H1 (cell line): ENCODE results near the gene NEUROD1. TPM values are rescaled to one million over a fixed set of nuclear protein-coding genes. Genes with fewer than 3 reads are reported as not detected.

Experiments
- CHD2 ChIP-seq: IDR thresholded peaks from 2 replicates; pipeline ENCODE4 v1.6.1; 2012; ENCODE audit warnings: low read length, improper control_type of control experiment
- POLR2A ChIP-seq, 2 experiments: IDR thresholded peaks; 1 replicate in 1 of 2; 2 replicates in 1 of 2; pipeline ENCODE4 v1.6.1; 2011; ENCODE audit warnings: low read depth in 2 of 2, low read length in 2 of 2, mild to moderate bottlenecking in 2 of 2; ENCODE audit errors: control extremely low read depth in 1 of 2
- POLR2AphosphoS5 ChIP-seq: IDR thresholded peaks from 2 replicates; pipeline ENCODE4 v1.6.1; 2011; ENCODE audit warnings: low read depth, low read length
- RNF2 ChIP-seq: fragments of 200-900, 300-1000 bp; sonication (generic); IDR thresholded peaks from 2 replicates; pipeline ENCODE4 v1.7.1; 2016; ENCODE audit warnings: borderline replicate concordance, low read depth, mild to moderate bottlenecking, antibody characterized with exemption, low read length; ENCODE audit not compliant: poor library complexity, severe bottlenecking; ENCODE audit errors: missing control alignments
- SP1 ChIP-seq: IDR thresholded peaks from 2 replicates; pipeline ENCODE4 v1.6.1; 2011; ENCODE audit warnings: low read depth, low read length
- polyA plus RNA-seq, 7 experiments: library from polyadenylated mRNA; depleted of rRNA in 3 of 7; stranded (reverse) in 5 of 7; unstranded in 2 of 7; fragments of >200 nt in 5 of 7; fragments of 200-250 nt in 2 of 7; gene quantifications; 1 replicate in 5 of 7; 2 replicates in 1 of 7; 4 replicates in 1 of 7; pipeline versions ENCODE4 v1.2.1 to v1.2.3, GENCODE V29; 2011 to 2013; ENCODE audit warnings: missing spikeins in 2 of 7, mixed read lengths in 2 of 7
- total RNA-seq: library from RNA; stranded (reverse); fragmentation: NEBNext Ultra II Directional; extraction: Animal tissue kit (Norgen Biotek cat#: 25700); gene quantifications from 2 replicates; pipeline ENCODE4 v1.2.1, GENCODE V29; 2021
- TF ChIP-seq, protein P1 (sequence below): fragments of 300-600 bp; sonication (generic); IDR thresholded peaks from 2 replicates; pipeline ENCODE4 v1.7.1; 2012; ENCODE audit warnings: low read length, moderate library complexity, mild to moderate bottlenecking, inconsistent platforms; ENCODE audit not compliant: insufficient replicate concordance

Gene NEUROD1
- total and polyA plus RNA-seq, 2 of the 8 experiments (the other 6 are each of a cell fraction or from before 2014, with no cell fraction given): 0.08 TPM; not detected in 1

DNA sequence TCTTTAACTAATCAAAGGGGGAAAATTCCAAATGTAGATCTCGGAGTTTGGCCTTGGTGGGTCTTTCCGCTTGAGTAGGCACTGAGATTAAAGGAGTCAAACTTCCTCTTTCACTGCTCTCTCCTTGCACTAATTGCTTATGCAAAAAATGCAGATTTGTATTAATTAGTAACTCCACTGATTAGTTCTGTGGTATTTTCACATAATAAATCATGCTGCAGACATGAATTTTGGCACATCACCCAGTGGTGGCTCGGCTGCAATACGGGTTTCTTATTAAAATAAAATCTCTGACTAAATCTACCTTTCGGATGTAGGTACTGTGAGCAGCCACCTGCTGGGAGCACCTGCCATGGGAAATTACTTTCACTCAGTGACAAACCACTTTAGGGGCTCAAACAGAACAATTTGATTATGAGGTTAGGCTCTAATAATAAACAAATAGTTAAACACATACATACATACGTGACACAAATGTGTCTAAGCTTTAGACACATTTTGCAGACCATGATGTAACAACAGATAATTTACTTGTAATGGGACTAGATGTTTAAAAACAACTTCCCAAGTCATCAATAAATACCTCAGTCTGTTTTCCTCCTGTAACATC, 6.4 kb upstream of the NEUROD1 start (continued):
- TF ChIP-seq SP1 (no peak), RNF2 (no peak), POLR2AphosphoS5 (no peak), CHD2 (no peak), POLR2A (IDR thresholded peaks at IDR 0.05; ENCODE audit: control extremely low read depth in 1 of 2, low read depth in 2 of 2, low read length in 2 of 2) (no peak)
- TF ChIP-seq, protein P1, sequence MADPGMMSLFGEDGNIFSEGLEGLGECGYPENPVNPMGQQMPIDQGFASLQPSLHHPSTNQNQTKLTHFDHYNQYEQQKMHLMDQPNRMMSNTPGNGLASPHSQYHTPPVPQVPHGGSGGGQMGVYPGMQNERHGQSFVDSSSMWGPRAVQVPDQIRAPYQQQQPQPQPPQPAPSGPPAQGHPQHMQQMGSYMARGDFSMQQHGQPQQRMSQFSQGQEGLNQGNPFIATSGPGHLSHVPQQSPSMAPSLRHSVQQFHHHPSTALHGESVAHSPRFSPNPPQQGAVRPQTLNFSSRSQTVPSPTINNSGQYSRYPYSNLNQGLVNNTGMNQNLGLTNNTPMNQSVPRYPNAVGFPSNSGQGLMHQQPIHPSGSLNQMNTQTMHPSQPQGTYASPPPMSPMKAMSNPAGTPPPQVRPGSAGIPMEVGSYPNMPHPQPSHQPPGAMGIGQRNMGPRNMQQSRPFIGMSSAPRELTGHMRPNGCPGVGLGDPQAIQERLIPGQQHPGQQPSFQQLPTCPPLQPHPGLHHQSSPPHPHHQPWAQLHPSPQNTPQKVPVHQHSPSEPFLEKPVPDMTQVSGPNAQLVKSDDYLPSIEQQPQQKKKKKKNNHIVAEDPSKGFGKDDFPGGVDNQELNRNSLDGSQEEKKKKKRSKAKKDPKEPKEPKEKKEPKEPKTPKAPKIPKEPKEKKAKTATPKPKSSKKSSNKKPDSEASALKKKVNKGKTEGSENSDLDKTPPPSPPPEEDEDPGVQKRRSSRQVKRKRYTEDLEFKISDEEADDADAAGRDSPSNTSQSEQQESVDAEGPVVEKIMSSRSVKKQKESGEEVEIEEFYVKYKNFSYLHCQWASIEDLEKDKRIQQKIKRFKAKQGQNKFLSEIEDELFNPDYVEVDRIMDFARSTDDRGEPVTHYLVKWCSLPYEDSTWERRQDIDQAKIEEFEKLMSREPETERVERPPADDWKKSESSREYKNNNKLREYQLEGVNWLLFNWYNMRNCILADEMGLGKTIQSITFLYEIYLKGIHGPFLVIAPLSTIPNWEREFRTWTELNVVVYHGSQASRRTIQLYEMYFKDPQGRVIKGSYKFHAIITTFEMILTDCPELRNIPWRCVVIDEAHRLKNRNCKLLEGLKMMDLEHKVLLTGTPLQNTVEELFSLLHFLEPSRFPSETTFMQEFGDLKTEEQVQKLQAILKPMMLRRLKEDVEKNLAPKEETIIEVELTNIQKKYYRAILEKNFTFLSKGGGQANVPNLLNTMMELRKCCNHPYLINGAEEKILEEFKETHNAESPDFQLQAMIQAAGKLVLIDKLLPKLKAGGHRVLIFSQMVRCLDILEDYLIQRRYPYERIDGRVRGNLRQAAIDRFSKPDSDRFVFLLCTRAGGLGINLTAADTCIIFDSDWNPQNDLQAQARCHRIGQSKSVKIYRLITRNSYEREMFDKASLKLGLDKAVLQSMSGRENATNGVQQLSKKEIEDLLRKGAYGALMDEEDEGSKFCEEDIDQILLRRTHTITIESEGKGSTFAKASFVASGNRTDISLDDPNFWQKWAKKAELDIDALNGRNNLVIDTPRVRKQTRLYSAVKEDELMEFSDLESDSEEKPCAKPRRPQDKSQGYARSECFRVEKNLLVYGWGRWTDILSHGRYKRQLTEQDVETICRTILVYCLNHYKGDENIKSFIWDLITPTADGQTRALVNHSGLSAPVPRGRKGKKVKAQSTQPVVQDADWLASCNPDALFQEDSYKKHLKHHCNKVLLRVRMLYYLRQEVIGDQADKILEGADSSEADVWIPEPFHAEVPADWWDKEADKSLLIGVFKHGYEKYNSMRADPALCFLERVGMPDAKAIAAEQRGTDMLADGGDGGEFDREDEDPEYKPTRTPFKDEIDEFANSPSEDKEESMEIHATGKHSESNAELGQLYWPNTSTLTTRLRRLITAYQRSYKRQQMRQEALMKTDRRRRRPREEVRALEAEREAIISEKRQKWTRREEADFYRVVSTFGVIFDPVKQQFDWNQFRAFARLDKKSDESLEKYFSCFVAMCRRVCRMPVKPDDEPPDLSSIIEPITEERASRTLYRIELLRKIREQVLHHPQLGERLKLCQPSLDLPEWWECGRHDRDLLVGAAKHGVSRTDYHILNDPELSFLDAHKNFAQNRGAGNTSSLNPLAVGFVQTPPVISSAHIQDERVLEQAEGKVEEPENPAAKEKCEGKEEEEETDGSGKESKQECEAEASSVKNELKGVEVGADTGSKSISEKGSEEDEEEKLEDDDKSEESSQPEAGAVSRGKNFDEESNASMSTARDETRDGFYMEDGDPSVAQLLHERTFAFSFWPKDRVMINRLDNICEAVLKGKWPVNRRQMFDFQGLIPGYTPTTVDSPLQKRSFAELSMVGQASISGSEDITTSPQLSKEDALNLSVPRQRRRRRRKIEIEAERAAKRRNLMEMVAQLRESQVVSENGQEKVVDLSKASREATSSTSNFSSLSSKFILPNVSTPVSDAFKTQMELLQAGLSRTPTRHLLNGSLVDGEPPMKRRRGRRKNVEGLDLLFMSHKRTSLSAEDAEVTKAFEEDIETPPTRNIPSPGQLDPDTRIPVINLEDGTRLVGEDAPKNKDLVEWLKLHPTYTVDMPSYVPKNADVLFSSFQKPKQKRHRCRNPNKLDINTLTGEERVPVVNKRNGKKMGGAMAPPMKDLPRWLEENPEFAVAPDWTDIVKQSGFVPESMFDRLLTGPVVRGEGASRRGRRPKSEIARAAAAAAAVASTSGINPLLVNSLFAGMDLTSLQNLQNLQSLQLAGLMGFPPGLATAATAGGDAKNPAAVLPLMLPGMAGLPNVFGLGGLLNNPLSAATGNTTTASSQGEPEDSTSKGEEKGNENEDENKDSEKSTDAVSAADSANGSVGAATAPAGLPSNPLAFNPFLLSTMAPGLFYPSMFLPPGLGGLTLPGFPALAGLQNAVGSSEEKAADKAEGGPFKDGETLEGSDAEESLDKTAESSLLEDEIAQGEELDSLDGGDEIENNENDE: no peak
